H1 (cell line): Measurements from ENCODE around the gene CGN. TPM values are rescaled to one million over a fixed set of nuclear protein-coding genes. Genes with fewer than 3 reads are reported as not detected.

ENCODE experiments used
- CTCF ChIA-PET: fragments of 300-600 bp; sonication (Branson Sonifier 250); formaldehyde crosslinking; loops from one replicate; lab custom pipeline; 2021; ENCODE audit not compliant: partially characterized antibody; lab: Charles Lee
- POLR2A ChIA-PET: fragments of 300-600 bp; sonication (Branson Sonifier 250); formaldehyde crosslinking; loops from one replicate; lab custom pipeline; 2021; ENCODE audit warnings: inconsistent platforms; ENCODE audit not compliant: partially characterized antibody; lab: Charles Lee
- DNase-seq, 2 experiments: peaks; one replicate each; pipeline versions ENCODE4 v3.0.0 to v3.0.0-alpha.2; 2010 to 2022; ENCODE audit warnings: low spot score in 2 of 2, low read depth in 1 of 2, mixed read lengths in 1 of 2
- FAIRE-seq: peaks from 2 replicates; lab custom pipeline; 2011; peaks lifted over from hg19 to GRCh38; lab: Jason Lieb, UNC
- H2AFZ ChIP-seq: 2 replicates; pipeline ENCODE4 v1.8.1; 2012; ENCODE audit warnings: low read length, inconsistent platforms
- H2AK5ac ChIP-seq: 2 replicates; pipeline ENCODE4 v1.6.1; 2013; ENCODE audit warnings: low read depth, low read length
- H2BK120ac ChIP-seq: replicated peaks from 2 replicates; pipeline ENCODE3; 2013; ENCODE audit warnings: low read depth, low read length, inconsistent platforms
- H2BK12ac ChIP-seq: 2 replicates; pipeline ENCODE4 v1.6.1; 2013; ENCODE audit warnings: low read depth, low read length
- H2BK15ac ChIP-seq: 2 replicates; pipeline ENCODE4 v1.6.1; 2013; ENCODE audit warnings: low read length
- H2BK20ac ChIP-seq: 2 replicates; pipeline ENCODE4 v1.6.1; 2013; ENCODE audit warnings: low read length
- H2BK5ac ChIP-seq: 2 replicates; pipeline ENCODE4 v1.6.1; 2013; ENCODE audit warnings: low read depth, low read length
- H3K14ac ChIP-seq: 2 replicates; pipeline ENCODE4 v1.6.1; 2013; ENCODE audit warnings: inconsistent platforms; ENCODE audit not compliant: insufficient read length
- H3K18ac ChIP-seq: 2 replicates; pipeline ENCODE4 v1.6.1; 2013; ENCODE audit warnings: low read length; ENCODE audit errors: extremely low read depth
- H3K23ac ChIP-seq: 2 replicates; pipeline ENCODE4 v1.6.1; 2013; ENCODE audit warnings: inconsistent platforms; ENCODE audit not compliant: insufficient read length
- H3K23me2 ChIP-seq: 2 replicates; pipeline ENCODE4 v1.6.1; 2013; ENCODE audit warnings: low read depth, low read length
- H3K27ac ChIP-seq: 2 replicates; pipeline ENCODE4 v1.6.1; 2011; ENCODE audit warnings: low read depth, low read length, inconsistent platforms
- H3K27me3 ChIP-seq, 4 experiments: replicated peaks in 1 of 4; 1 replicate in 1 of 4; 2 replicates in 3 of 4; pipeline versions ENCODE4 v1.6.1 to v1.8.1; 2011 to 2013; ENCODE audit warnings: low read length in 3 of 4, mild to moderate bottlenecking in 3 of 4, inconsistent platforms in 2 of 4, mixed read lengths in 2 of 4, moderate library complexity in 1 of 4; ENCODE audit not compliant: control insufficient read depth in 3 of 4, insufficient read depth in 3 of 4; ENCODE audit errors: extremely low read depth in 1 of 4
- H3K36me3 ChIP-seq, 4 experiments: 2 replicates each; pipeline versions ENCODE4 v1.6.1 to v1.8.1; 2011 to 2013; ENCODE audit warnings: mild to moderate bottlenecking in 4 of 4, low read length in 3 of 4, moderate library complexity in 2 of 4, control low read depth in 1 of 4, inconsistent platforms in 1 of 4; ENCODE audit not compliant: insufficient read depth in 4 of 4, control insufficient read depth in 2 of 4
- H3K4ac ChIP-seq: replicated peaks from 2 replicates; pipeline ENCODE3; 2013; ENCODE audit warnings: low read length, low read depth, mixed read lengths, inconsistent platforms; ENCODE audit not compliant: insufficient read length
- H3K4me1 ChIP-seq, 4 experiments: replicated peaks in 1 of 4; 1 replicate in 1 of 4; 2 replicates in 3 of 4; pipeline versions ENCODE4 v1.6.1 to v1.8.1; 2011 to 2013; ENCODE audit warnings: low read length in 3 of 4, inconsistent platforms in 2 of 4, mixed read lengths in 1 of 4; ENCODE audit not compliant: insufficient read depth in 4 of 4, control insufficient read depth in 3 of 4
- H3K4me2 ChIP-seq, 2 experiments: 2 replicates each; pipeline versions ENCODE4 v1.6.1 to v1.8.1; 2011 to 2013; ENCODE audit warnings: low read depth in 2 of 2, low read length in 2 of 2, control low read depth in 1 of 2, inconsistent platforms in 1 of 2, mild to moderate bottlenecking in 1 of 2; ENCODE audit not compliant: insufficient read depth in 1 of 2
- H3K4me3 ChIP-seq, 4 experiments: fragments of 200-600, 300-600 bp in 1 of 4; sonication (generic), shearing (Covaris generic), sonication (Bioruptor Twin) in 1 of 4; 2 replicates each; pipeline versions ENCODE4 v1.5.1 to v1.8.1; 2011 to 2016; ENCODE audit warnings: low read length in 4 of 4, low read depth in 3 of 4, control low read depth in 2 of 4, inconsistent platforms in 2 of 4, mild to moderate bottlenecking in 2 of 4, mixed read lengths in 1 of 4, moderate library complexity in 1 of 4; ENCODE audit not compliant: insufficient read depth in 2 of 4; ENCODE audit errors: extremely low read depth in 1 of 4
- H3K56ac ChIP-seq: replicated peaks from 2 replicates; pipeline ENCODE3; 2013; ENCODE audit warnings: low read depth, mild to moderate bottlenecking, mixed read lengths, low read length, inconsistent platforms; ENCODE audit not compliant: insufficient read length
- H3K79me1 ChIP-seq: 2 replicates; pipeline ENCODE4 v1.6.1; 2013; ENCODE audit warnings: low read depth, low read length, control low read depth
- H3K79me2 ChIP-seq, 2 experiments: 2 replicates each; pipeline versions ENCODE4 v1.6.1 to v1.8.1; 2012 to 2013; ENCODE audit warnings: low read length in 2 of 2, mild to moderate bottlenecking in 2 of 2, inconsistent platforms in 1 of 2; ENCODE audit not compliant: insufficient read depth in 2 of 2, control insufficient read depth in 1 of 2
- H3K9ac ChIP-seq, 4 experiments: replicated peaks in 1 of 4; 1 replicate in 1 of 4; 2 replicates in 3 of 4; pipeline versions ENCODE4 v1.6.1 to v1.8.1; 2011 to 2013; ENCODE audit warnings: low read depth in 3 of 4, low read length in 3 of 4, control low read depth in 2 of 4, mild to moderate bottlenecking in 2 of 4, moderate library complexity in 2 of 4, inconsistent platforms in 1 of 4; ENCODE audit errors: extremely low read depth in 1 of 4
- H3K9me3 ChIP-seq, 2 experiments: 2 replicates each; pipeline versions ENCODE4 v1.6.1 to v1.8.1; 2012 to 2013; ENCODE audit warnings: mild to moderate bottlenecking in 2 of 2, moderate library complexity in 2 of 2, control low read depth in 1 of 2, inconsistent platforms in 1 of 2, low read depth in 1 of 2, low read length in 1 of 2, mixed read lengths in 1 of 2; ENCODE audit not compliant: insufficient read depth in 2 of 2
- H4K20me1 ChIP-seq, 2 experiments: replicated peaks in 1 of 2; 2 replicates each; pipeline versions ENCODE3 to v1.8.1; 2011 to 2013; ENCODE audit warnings: inconsistent platforms in 2 of 2, low read length in 2 of 2, mild to moderate bottlenecking in 1 of 2; ENCODE audit not compliant: insufficient read depth in 2 of 2, control insufficient read depth in 1 of 2
- H4K5ac ChIP-seq: 2 replicates; pipeline ENCODE4 v1.6.1; 2013; ENCODE audit warnings: low read length, low read depth, mixed read lengths, inconsistent platforms; ENCODE audit not compliant: insufficient read length
- H4K8ac ChIP-seq: 2 replicates; pipeline ENCODE4 v1.8.0; 2013; ENCODE audit warnings: mild to moderate bottlenecking, moderate library complexity, low read length, inconsistent platforms; ENCODE audit not compliant: insufficient read depth; ENCODE audit errors: extremely low read depth
- H4K91ac ChIP-seq: replicated peaks from 2 replicates; pipeline ENCODE3; 2013; ENCODE audit warnings: low read length, mixed read lengths, inconsistent platforms; ENCODE audit not compliant: insufficient read length
- BCL11A ChIP-seq, 2 experiments: IDR thresholded peaks; one replicate each; pipeline ENCODE4 v1.6.1; 2011; ENCODE audit warnings: low read depth in 2 of 2, low read length in 2 of 2, mild to moderate bottlenecking in 2 of 2
- BRCA1 ChIP-seq: IDR thresholded peaks from 2 replicates; pipeline ENCODE4 v1.6.1; 2012; ENCODE audit warnings: low read depth, low read length, improper control_type of control experiment
- CHD2 ChIP-seq: IDR thresholded peaks from 2 replicates; pipeline ENCODE4 v1.6.1; 2012; ENCODE audit warnings: low read length, improper control_type of control experiment
- CREB1 ChIP-seq: IDR thresholded peaks from 2 replicates; pipeline ENCODE4 v1.6.1; 2012; ENCODE audit warnings: inconsistent platforms
- EGR1 ChIP-seq: IDR thresholded peaks from 2 replicates; pipeline ENCODE4 v1.6.1; 2011; ENCODE audit warnings: low read depth, low read length, borderline replicate concordance
- EZH2 ChIP-seq: fragments of 200-600 bp; sonication (generic); IDR thresholded peaks from 2 replicates; pipeline ENCODE4 v1.7.1; 2012; ENCODE audit warnings: low read depth, mild to moderate bottlenecking, moderate library complexity, low read length, inconsistent platforms; ENCODE audit not compliant: severe bottlenecking
- GTF2F1 ChIP-seq: IDR thresholded peaks from 2 replicates; pipeline ENCODE4 v1.6.1; 2012; ENCODE audit warnings: low read depth, low read length, improper control_type of control experiment, borderline replicate concordance
- HDAC2 ChIP-seq, 2 experiments: fragments of 300-600 bp in 1 of 2; sonication (generic) in 1 of 2; IDR thresholded peaks; 2 replicates each; pipeline ENCODE4 v1.6.1; 2011 to 2012; ENCODE audit warnings: low read depth in 2 of 2, low read length in 2 of 2, mild to moderate bottlenecking in 2 of 2, moderate library complexity in 2 of 2, borderline replicate concordance in 1 of 2, inconsistent platforms in 1 of 2
- HDAC6 ChIP-seq: IDR thresholded peaks from one replicate; pipeline ENCODE4 v1.7.1; 2012; ENCODE audit warnings: low read depth, mild to moderate bottlenecking, inconsistent platforms, low read length, moderate library complexity
- KDM1A ChIP-seq: fragments of 200-600, 300-600 bp; sonication (generic); IDR thresholded peaks from 2 replicates; pipeline ENCODE4 v1.7.1; 2016; ENCODE audit warnings: mild to moderate bottlenecking, low read length, borderline replicate concordance
- NANOG ChIP-seq: IDR thresholded peaks from 2 replicates; pipeline ENCODE4 v1.6.1; 2011; ENCODE audit warnings: low read length, low read depth, mild to moderate bottlenecking, inconsistent platforms; ENCODE audit not compliant: insufficient read depth, poor library complexity, severe bottlenecking
- POU5F1 ChIP-seq: IDR thresholded peaks from 2 replicates; pipeline ENCODE4 v1.6.1; 2011; ENCODE audit warnings: low read depth, mild to moderate bottlenecking, low read length, moderate library complexity
- SUZ12 ChIP-seq: fragments of 200-600 bp; sonication (generic); IDR thresholded peaks from 2 replicates; pipeline ENCODE4 v1.6.1; 2012; ENCODE audit warnings: mild to moderate bottlenecking, inconsistent platforms, low read length, moderate library complexity, mixed read lengths
- TCF12 ChIP-seq: IDR thresholded peaks from 2 replicates; pipeline ENCODE4 v1.6.1; 2011; ENCODE audit warnings: low read depth, mild to moderate bottlenecking, low read length
- WGBS, 2 experiments: shearing (Covaris generic) in 1 of 2; methylation state at CpG; one replicate each; pipeline versions ENCODE4 v1.1.6 to v1.1.7; 2013 to 2015; ENCODE audit warnings: low lambda C conversion rate in 2 of 2, mixed read lengths in 2 of 2, inconsistent platforms in 1 of 2, low coverage in 1 of 2, missing lambda C conversion rate in 1 of 2; ENCODE audit not compliant: insufficient replicate concordance in 2 of 2, insufficient coverage in 1 of 2, insufficient read length in 1 of 2; ENCODE audit errors: extremely low coverage in 1 of 2, missing lambda C conversion rate in 1 of 2; 5-methylcytosine and 5-hydroxymethylcytosine counted together
- polyA plus RNA-seq, 7 experiments: library from polyadenylated mRNA; depleted of rRNA in 3 of 7; stranded (reverse) in 5 of 7; unstranded in 2 of 7; fragments of >200 nt in 5 of 7; fragments of 200-250 nt in 2 of 7; gene quantifications; 1 replicate in 5 of 7; 2 replicates in 1 of 7; 4 replicates in 1 of 7; pipeline versions ENCODE4 v1.2.1 to v1.2.3, GENCODE V29; 2011 to 2013; ENCODE audit warnings: missing spikeins in 2 of 7, mixed read lengths in 2 of 7
- total RNA-seq: library from RNA; stranded (reverse); fragmentation: NEBNext Ultra II Directional; extraction: Animal tissue kit (Norgen Biotek cat#: 25700); gene quantifications from 2 replicates; pipeline ENCODE4 v1.2.1, GENCODE V29; 2021

CGN gene
- total and polyA plus RNA-seq, 2 of the 8 experiments (the other 6 are each of a cell fraction or from before 2014, with no cell fraction given), result 15.9 to 52.7 TPM

- Histone ChIP-seq H3K23me2 (no peaks in the 10 kb centered on the region), H4K5ac (no peak overlapping the region), H2BK15ac (no peak overlapping the region), H2AFZ (no peak overlapping the region), H3K9me3 (no peaks in the 10 kb centered on the region), H3K79me1 (no peaks in the 10 kb centered on the region), H4K91ac (no peak overlapping the region), H3K9ac (no peak overlapping the region), H3K4ac (no peak overlapping the region), H2BK12ac (no peak overlapping the region), H4K8ac (no peak overlapping the region), H3K14ac (no peak overlapping the region), H4K20me1 (no peaks in the 10 kb centered on the region), H2BK120ac (no peak overlapping the region), H3K18ac (no peak overlapping the region), H3K36me3 (peaks cover 2 to 21% (median 7%) of the 10 kb centered on the region in 4 experiments; a peak in 5 of 8 replicates), H2AK5ac (no peak overlapping the region), H3K27ac (no peak overlapping the region), H3K23ac (no peak overlapping the region), H2BK5ac (no peak overlapping the region), H3K4me3 (no peak overlapping the region), H3K4me2 (no peak overlapping the region), H3K27me3 (no peaks in the 10 kb centered on the region; a peak in 1 of 7 replicates), H3K4me1 (no peaks in the 10 kb centered on the region), H2BK20ac (no peak overlapping the region), H3K56ac (no peak overlapping the region), H3K79me2 (0 out of 4 replicates have a peak, but pooled peaks cover 3 to 4% of the 10 kb centered on the region in 2 experiments)
- WGBS, 2 experiments, result 71% methylated on average over 2 of the region's 2 CpGs; no CpG with 5 or more reads in 1 of the 2 experiments
- ChIA-PET CTCF (interaction anchor here (0.9 to 1.3 kb wide), 2 partner anchors 10 to 11 kb away, joined by 3 read pairs; no protein-coding TSS in a partner anchor), POLR2A (interaction anchor here (6.6 kb wide), 1 partner anchor 23 kb away, joined by 32 read pairs; the partner anchor contains the start of gene TUFT1)
- DNase-seq, result no peak
- FAIRE-seq, result no peak
- TF ChIP-seq HDAC6, result no peak
- TF ChIP-seq CREB1, result no peak
- TF ChIP-seq SUZ12, result no peak
- TF ChIP-seq GTF2F1, result no peak
- no peak for TF ChIP-seq BRCA1
- TF ChIP-seq POU5F1, result no peak
- no peak for TF ChIP-seq NANOG
- no peak for TF ChIP-seq HDAC2 (IDR thresholded peaks at IDR 0.05; ENCODE audit: borderline replicate concordance in 1 of 2, low read depth in 2 of 2, low read length in 2 of 2)
- no peak for TF ChIP-seq KDM1A
- TF ChIP-seq CHD2, result no peak
- no peak for TF ChIP-seq EGR1
- TF ChIP-seq EZH2, result no peak
- TF ChIP-seq TCF12, result no peak
- TF ChIP-seq BCL11A (IDR thresholded peaks at IDR 0.05; ENCODE audit: low read depth in 2 of 2, low read length in 2 of 2), result no peak
These were observed 52.2 kb downstream of the CGN start for GRCh38 chr1:151563376-151563775.
